Activated T-helper 9 cell treated with anti-CD3 and anti-CD28 coated beads, Interleukin-2, amount 50 U/mL, for 16 hours (primary cell): ENCODE measurements around the gene SCGN.

Source experiments
- DNase-seq: peaks from one replicate; pipeline ENCODE4 v3.0.0-alpha.2; 2020; ENCODE audit warnings: low read depth

The SCGN gene

GRCh38 chr6:25640891-25641290 lies 11.1 kb upstream of the SCGN start:
- DNase-seq = no peak

GRCh38 chr6:25641377-25641776 lies 10.6 kb upstream of the SCGN start:
- no peak for DNase-seq

- DNase-seq = no peak
Observed at GRCh38 chr6:25641940-25642666, 9.9 kb upstream of the SCGN start.

GRCh38 chr6:25642667-25643328 lies 9.2 kb upstream of the SCGN start:
- no peak for DNase-seq

- no peak for DNase-seq
Observed at GRCh38 chr6:25645916-25646315, 6.1 kb upstream of the SCGN start.

GRCh38 chr6:25649611-25650010 lies 2.4 kb upstream of the SCGN start:
- DNase-seq = no peak

- no peak for DNase-seq
Observed at GRCh38 chr6:25655723-25656122, 3.7 kb downstream of the SCGN start.

GRCh38 chr6:25659633-25660368 lies 7.8 kb downstream of the SCGN start:
- no peak for DNase-seq

- no peak for DNase-seq
Observed at GRCh38 chr6:25660512-25660911, 8.5 kb downstream of the SCGN start.

- no peak for DNase-seq
Observed at GRCh38 chr6:25661129-25661779, 9.2 kb downstream of the SCGN start.

- no peak for DNase-seq
Observed at GRCh38 chr6:25665455-25665854, 13.4 kb downstream of the SCGN start.

GRCh38 chr6:25669413-25669812 lies 17.4 kb downstream of the SCGN start:
- no peak for DNase-seq

- DNase-seq = no peak
Observed at GRCh38 chr6:25670208-25670607, 18.2 kb downstream of the SCGN start.

- DNase-seq = no peak
Observed at GRCh38 chr6:25670793-25671513, 18.9 kb downstream of the SCGN start.

- no peak for DNase-seq
Observed at GRCh38 chr6:25671652-25672051, 19.6 kb downstream of the SCGN start.

GRCh38 chr6:25675167-25675566 lies 23.2 kb downstream of the SCGN start:
- no peak for DNase-seq

GRCh38 chr6:25676775-25677174 lies 24.8 kb downstream of the SCGN start:
- DNase-seq = no peak

- no peak for DNase-seq
Observed at GRCh38 chr6:25681848-25682247, 29.8 kb downstream of the SCGN start.

GRCh38 chr6:25682324-25682723 lies 30.3 kb downstream of the SCGN start:
- DNase-seq = no peak

GRCh38 chr6:25684565-25684964 lies 32.5 kb downstream of the SCGN start:
- no peak for DNase-seq

GRCh38 chr6:25685251-25685650 lies 33.2 kb downstream of the SCGN start:
- no peak for DNase-seq

- no peak for DNase-seq
Observed at GRCh38 chr6:25685896-25686295, 33.9 kb downstream of the SCGN start.
